GM12801 (cell line): ENCODE results near the gene BBS2.

ENCODE experiments used
- CTCF ChIP-seq: IDR thresholded peaks from one replicate; pipeline ENCODE4 v1.5.1; 2011; ENCODE audit warnings: control low read depth; ENCODE audit not compliant: insufficient read length; ENCODE audit errors: extremely low read depth

Gene BBS2

GRCh38 chr16:56517206-56517605 lies 2.6 kb downstream of the BBS2 start:
- TF ChIP-seq CTCF: no peak

GRCh38 chr16:56515665-56516064 lies 4.2 kb downstream of the BBS2 start:
- no peak for TF ChIP-seq CTCF

- TF ChIP-seq CTCF: no peak
Observed at GRCh38 chr16:56514845-56515244, 5.0 kb downstream of the BBS2 start.

- no peak for TF ChIP-seq CTCF
Observed at GRCh38 chr16:56513972-56514371, 5.9 kb downstream of the BBS2 start.

GRCh38 chr16:56513091-56513490 lies 6.7 kb downstream of the BBS2 start:
- TF ChIP-seq CTCF: no peak

- TF ChIP-seq CTCF: no peak
Observed at GRCh38 chr16:56512025-56512424, 7.8 kb downstream of the BBS2 start.

- no peak for TF ChIP-seq CTCF
Observed at GRCh38 chr16:56510544-56510943, 9.3 kb downstream of the BBS2 start.

GRCh38 chr16:56506941-56507340 lies 12.9 kb downstream of the BBS2 start:
- no peak for TF ChIP-seq CTCF
